ENCODE results near the gene FCRL1.

The FCRL1 gene

DNA sequence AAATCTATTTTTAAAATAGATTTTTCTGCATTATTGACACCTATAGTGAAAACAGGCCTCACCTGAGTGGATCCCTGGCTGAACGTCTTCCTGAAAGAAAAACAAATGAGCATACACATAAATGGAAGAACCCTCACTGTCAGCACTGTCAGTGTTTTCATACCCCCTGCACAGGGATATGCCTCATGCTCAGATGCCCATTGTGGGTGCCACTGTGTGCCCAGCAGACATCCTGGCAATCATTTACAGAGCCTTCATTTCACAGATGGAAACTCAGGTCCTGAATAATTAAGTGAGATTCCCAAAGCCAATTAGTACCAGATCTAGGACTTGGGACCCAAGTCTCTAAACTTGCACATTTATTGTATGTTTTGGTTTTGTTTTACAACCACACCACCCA lies 19.9 kb downstream of the FCRL1 start:
- no peak for DNase-seq

DNA sequence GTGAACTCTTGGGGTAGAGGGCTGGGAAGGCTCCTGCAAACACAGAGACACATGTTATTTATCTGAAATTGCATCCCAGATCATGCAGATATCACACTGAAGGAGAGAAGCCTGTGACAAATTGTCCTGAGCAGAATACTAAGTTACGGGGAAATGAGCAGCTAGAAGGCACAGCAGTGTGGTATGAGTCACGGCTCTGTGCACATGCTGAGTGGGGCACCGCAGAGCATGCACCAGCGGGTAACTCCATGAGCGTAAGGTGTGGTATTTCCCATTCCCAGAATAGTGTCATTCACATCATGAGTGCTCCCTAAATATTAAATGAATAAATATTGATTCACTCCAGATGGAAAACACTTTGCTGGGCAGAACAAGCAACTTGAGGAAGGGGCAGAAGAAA lies 21.7 kb downstream of the FCRL1 start:
- DNase-seq = no peak

DNA sequence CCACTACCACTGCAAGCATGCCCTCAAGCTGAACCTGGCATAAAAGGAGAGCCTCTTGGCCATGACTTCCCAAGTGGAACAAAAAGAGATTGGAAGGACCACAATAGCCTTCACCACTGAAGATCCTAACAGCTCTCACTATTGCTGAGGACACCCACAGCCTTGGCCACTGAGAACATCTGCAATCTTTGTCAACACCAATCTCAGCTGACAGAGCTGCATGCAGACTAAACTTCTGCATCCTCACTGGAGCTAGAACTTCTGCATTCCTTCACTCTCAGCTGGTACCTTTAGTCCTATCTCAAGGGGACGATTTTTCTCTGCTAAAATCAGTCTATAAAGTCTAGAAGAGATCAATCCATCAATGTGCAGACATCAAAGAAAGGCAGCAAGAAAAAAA lies 34.7 kb downstream of the FCRL1 start:
- no peak for DNase-seq

DNA sequence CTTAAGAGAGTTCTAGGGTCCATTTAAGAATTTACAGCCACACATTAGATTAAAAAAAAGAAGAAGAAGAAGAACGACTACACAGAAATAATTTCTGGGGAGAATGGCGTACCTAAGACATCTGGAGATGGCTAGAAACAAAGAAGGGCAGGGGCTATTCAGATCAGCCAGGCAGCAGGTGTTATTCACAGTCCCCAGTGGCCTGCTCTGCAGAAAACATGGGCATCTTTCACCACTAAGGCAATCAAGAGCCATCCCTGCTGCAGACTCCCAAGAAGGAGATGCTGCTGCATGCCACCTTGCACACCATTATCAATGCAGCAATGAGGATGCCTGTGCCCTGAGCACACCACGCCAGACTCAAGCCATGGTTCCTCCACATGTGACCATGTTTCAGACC lies 35.1 kb downstream of the FCRL1 start:
- no peak for DNase-seq

DNA sequence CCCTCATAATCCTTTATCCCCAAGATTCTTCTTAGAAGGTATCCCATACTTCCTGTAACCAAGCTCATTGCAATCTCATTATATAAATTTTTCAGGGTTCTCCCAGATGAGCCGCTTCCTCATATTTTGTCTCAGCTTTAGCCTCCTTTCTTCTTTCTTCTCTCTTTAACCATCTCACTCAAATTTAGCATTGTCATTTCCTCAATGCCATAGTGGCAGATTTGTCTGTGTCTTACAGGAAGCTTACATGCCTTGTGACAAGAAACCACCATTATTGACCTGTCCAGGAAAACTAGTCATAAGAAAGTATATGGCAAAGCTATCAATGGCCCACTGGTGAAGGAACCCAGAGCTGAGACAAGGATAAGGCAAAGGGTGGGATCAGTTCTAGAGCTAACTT lies 37.0 kb downstream of the FCRL1 start:
- DNase-seq = no peak

DNA sequence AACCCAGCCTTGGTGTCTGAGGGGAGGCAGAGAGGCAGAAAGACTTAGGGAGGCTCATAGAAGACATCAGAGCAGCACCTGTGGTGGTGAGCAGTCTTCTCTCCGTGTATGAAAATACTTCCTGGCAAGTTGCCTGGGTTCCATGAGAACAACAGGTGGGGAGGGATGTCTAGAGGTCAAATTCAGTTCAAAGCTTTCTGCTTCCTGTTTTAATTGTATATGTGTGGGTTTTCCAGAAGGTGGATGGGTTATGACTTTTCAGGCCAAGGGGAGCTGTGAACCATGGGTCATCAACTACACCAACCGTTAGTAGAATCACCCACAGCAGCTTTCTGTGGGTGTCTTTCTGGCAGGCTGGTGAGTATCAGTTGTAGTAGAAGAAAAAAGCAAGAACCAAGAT lies 38.9 kb downstream of the FCRL1 start:
- no peak for DNase-seq

DNA sequence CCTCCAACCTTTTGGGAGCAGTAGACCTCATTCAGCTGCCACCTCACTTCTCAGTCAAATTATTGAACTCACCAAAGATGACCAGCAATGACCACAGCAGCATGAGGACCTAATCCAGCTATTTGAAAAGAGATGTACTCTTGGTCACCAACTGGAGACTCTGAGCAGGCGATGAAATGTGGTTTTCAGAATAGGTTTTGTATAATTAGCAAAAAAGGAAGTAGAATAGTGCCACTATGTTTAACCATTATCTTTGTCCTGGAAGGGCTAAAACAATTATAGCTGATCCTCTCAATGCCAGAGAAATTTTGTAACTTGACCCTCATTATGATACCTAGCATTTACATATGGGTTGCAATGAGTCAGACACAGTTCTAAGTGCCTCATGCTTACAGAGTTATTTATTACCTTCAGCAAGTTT lies 42.9 kb downstream of the FCRL1 start, which contains the start of gene FCRL2:
TSS of gene FCRL2 (minus strand) at position 162 of the 421 bp plus-strand sequence. CDS start at position 103, 59 bp downstream.
- DNase-seq = no peak

DNA sequence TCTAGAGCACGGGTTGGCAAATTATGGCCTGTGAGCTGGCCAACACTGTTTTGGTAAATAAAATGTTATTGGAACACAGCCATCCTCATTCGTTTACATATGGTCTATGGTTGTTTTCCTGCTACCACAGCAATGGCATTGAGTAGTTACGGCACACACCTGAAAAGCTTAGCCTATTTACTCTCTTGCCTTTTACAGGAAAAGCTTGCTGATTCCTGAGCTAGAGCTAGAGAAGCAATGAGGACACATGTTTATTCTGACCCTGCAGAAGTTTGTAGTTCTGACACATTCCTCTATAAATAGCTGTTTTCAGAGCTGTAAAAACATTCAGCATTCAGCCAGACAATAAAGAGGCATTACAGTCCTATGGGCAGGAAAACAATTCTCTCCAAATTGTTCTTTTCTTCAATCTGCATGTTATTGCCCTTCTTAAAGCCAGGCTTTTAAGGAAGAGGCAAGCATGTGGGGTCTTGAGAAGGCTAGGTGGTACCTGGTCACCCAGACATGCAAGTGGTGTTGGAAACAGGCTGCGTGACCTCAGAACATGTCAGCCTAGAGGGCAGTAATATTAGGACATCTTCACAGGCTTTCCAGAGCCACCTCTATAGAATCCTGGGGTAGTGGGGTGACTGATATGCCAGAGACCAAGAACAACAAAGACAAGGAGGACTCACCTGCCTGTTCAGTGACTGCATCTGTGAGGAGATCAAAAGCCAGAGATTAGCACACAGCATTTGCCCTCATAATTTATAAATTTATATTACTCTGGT lies 44.6 kb downstream of the FCRL1 start:
- DNase-seq = no peak

DNA sequence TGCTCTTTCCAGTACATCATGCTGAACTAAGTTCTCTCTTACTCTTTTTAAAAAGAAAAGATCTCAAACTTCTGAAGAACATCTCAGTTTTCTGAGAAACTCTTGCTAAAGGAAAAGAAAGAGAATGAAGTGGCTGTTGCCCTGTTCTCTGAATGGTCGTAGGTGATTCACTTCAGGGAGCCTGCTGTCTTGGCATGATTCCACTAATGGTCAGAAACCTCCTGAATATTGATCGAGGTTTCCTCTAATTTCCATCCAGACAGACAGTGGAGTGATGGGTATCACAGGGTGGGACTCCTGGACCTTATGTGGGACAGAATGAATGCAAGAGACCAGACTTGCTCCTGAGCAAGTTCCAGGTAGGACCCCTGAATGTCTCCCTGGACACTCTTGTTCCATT lies 45.5 kb downstream of the FCRL1 start:
- DNase-seq = no peak

DNA sequence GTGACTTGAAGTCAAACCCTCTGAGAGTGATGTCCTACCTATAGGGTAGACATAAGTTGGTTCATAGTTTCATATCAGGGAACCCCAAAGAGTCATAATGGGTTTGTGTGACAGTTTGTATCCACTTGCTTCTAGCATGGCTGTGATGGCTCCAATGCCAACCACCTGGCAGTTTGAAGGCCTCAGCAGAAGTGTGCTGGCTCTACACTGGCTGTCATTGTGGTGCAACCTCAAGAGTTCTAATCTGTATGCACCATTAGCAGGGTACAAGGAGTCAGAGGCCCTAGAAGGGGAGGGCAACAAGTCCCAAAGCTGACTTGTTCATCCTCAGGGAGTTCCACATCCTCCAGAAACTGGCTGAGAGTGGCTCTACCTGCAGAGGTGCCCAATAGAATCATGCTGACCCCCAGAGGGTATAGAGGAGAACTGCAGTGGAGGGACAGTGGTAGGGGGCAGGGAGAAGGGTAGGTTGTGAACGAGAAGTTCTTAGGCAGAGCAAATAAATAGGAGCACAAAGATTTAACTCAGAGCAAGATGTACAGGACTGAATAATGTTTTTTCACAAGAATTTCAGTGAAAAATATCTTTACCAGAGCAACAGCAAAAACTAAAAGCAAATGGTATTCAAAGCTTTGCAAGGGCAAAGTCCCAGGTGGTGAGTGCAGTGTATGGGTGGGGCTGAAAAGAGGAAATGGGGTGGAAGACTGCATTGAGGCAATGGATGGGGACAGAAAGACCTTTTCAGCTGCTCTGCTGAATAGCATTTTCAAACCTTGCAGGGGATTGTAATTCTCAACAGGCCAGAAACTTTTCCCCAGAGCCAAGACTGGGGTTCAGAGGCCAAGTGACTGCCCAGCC lies 46.2 kb downstream of the FCRL1 start:
- DNase-seq = no peak

DNA sequence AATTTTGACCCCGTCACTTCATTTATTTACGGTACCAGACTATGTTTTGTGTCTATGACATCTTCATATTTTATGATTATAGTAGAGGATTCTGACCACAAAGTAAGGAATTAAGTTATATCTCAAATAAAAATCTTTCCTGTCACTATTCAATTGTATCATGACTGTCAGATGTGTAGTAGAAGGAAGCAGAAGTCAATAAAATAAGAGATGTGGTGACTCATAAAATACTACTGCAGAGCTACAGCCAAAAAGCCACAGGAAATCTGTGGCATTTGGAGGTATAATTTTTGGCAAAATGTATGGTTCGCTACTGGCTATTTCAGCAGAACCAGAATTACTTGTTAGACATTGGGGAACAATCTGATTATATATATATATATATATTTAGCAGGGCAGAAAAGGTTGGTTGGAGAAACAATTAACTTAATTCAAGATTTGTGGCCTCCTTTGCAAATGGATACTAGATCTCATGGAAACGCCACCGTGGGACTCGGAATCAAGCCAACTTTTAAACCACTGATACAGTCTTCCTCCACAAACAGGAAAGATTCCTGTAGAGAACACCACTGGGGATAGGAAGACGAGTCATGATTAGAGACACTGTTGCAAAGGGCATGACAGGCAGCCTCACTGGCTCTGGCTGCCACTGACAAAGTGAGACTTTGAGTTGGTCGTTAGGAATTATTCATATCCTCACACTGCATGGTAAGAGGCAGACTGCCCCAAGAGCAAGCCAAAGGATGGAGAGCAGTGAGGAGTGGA lies 48.1 kb downstream of the FCRL1 start:
- DNase-seq = no peak

DNA sequence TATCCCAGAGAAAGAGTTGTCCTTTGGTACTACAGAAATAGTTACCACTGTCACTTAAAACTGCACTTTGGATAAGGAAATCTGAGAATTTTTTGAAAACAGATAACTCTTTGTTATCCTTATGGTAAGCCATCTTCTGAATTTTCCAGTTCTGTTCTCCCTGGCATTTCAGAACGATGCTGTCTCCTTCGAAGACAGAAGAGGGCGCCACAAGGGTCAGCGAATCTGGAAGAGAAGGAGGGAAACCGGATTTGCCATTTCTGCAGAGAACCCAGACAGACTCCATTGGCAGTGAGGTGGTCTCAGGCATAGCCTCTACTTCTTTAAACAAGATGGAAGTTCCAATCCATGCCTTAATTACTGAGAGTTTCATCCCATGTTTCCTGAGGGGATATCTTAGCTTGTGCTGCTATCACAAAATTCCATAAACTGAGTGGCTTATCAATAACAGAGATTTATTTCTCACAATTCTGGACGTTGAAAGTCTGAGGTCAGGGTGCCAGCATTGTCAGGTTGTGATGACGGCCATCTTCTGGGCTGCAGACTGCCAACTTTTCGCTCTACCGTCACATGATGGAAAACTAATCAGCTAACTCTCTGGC lies 49.4 kb downstream of the FCRL1 start:
- DNase-seq = no peak

DNA sequence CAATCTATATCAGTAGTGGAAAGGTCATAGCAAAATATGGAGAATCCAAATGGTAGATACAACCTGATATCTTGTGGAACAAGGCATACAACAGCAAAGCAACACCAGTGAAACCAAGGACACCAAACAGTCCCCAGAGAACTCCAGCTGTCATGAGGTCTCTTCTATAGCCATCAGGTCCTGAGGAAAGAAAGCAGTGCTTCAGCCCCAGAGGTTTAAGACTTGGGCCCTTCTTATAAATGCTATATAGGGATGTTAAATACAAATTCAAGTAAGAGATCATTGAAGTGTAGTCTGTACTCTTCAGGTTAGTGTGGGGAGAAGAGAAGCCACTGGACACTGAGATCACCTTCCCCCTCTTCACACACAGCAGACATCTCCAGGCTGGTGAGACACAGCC lies 53.1 kb downstream of the FCRL1 start:
- no peak for DNase-seq

DNA sequence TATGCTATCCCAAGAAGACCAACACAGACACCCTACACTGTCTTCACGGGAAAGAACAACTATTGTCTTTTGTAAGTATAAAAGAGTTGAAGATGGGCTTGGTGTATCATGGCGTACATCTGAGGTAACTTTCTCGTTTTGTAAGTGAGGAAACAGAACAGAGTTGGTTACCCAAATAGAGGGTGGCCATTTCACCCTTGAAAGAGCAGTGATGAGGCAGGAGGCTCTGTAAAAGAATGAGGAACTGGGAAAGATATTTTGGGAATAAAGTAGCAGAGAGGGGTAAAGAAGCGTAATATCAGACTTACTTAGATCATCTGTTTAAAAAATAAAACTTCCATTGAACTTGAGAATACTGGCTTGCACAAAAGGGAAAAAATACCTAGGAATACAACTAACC lies 61.9 kb downstream of the FCRL1 start:
- DNase-seq = no peak

DNA sequence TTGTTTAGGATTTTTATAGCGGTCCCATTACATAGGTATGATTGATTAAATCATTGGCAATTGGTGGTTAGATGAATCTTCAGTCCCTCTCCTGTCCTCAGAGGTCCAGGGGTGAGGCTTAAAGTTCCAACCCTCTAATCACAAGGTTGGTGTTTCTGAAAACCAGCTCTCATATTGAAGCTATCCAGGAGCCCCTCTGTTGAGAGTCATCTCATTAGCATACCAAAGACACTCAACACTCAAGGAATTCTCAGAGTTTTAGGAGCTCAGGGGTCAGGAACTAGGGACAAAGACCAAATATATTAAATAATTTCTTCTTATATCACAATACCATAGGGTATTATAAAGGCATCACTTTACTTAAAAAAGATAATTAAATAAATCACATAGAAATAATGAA lies 66.3 kb downstream of the FCRL1 start:
- DNase-seq = no peak

DNA sequence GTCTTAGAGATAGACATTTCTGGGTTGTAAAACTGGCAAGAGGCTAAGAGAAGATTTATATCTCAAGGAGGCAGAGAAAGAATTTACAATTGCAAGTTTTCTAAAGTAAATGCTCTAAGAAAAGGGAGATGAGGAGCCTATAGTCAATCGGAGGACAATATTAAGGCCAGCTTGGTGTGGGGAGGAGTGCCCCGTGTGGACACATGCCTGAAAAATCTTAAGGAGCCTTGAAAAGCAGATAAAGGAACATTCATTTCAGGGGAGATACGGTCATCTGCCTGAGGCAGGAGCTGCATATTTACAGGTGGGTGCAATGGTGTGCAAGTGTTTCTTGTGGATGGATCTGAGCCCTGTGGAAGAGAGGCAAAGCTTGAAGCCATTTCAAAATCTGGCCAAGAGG lies 68.6 kb downstream of the FCRL1 start:
- no peak for DNase-seq

DNA sequence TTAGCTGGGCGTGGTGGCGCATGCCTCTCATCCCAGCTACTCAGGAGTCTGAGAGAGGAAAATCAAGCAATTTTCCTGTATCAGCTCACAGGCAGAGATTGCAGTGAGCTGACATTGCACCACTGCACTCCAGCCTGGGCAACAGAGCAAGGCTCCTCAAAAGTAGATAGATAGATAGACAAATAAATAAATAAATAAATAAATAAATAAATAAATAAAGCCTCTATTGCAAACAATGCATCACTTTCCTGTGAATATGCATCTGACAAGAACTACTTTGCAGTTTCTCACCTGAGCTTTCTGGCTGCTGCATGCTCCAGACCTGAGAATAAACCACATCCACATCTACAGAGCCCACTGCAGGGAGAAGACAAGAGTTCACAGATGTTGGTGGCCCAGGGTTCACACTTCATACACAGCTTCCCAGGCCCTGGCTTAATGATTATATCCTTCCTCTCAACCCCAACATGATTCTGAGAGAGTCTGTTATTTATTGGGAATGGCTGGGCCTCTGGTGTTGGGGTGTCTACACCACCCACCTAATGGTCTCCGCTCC lies 71.6 kb downstream of the FCRL1 start:
- no peak for DNase-seq
